Esophagus muscularis mucosa (tissue), 4 donors: ENCODE results near the gene RBM34. TPM values are rescaled to one million over a fixed set of nuclear protein-coding genes. Genes with fewer than 3 reads are reported as not detected.

ENCODE experiments used
- DNase-seq: peaks from one replicate; pipeline ENCODE4 v3.0.0-alpha.2; 2017; ENCODE audit errors: extremely low spot score
- H3K27ac ChIP-seq, 4 donors: fragments of 200-600 bp; sonication (generic); replicated peaks in 1 of 4; 1 replicate in 3 of 4; 2 replicates in 1 of 4; pipeline ENCODE4 v1.5.1; 2016 to 2019; ENCODE audit warnings: mild to moderate bottlenecking in 1 of 4
- H3K27me3 ChIP-seq, 4 donors: fragments of 200-600 bp; sonication (generic); one replicate each; pipeline versions ENCODE4 v1.5.1 to v1.6.0; 2016 to 2019
- H3K36me3 ChIP-seq, 4 donors: fragments of 200-600 bp; sonication (generic); one replicate each; pipeline ENCODE4 v1.5.1; 2016 to 2019
- H3K4me1 ChIP-seq, 4 donors: fragments of 200-600 bp; sonication (generic); one replicate each; pipeline ENCODE4 v1.5.1; 2016 to 2019
- H3K4me3 ChIP-seq, 4 donors: fragments of 200-600 bp; sonication (generic); 1 replicate in 2 of 4; 2 replicates in 2 of 4; pipeline ENCODE4 v1.5.1; 2016 to 2019; ENCODE audit warnings: mild to moderate bottlenecking in 4 of 4, moderate library complexity in 1 of 4
- H3K9me3 ChIP-seq, 4 donors: fragments of 200-600 bp; sonication (generic); 1 replicate in 3 of 4; 2 replicates in 1 of 4; pipeline ENCODE4 v1.5.1; 2016 to 2019
- CTCF ChIP-seq, 3 experiments: fragments of 200-600 bp in 2 of 3; fragments of 450-650 bp in 1 of 3; sonication (generic) in 2 of 3; IDR thresholded peaks; one replicate each; pipeline ENCODE4 v1.5.1; 2017 to 2019; ENCODE audit warnings: antibody characterized with exemption in 3 of 3, mild to moderate bottlenecking in 2 of 3, moderate library complexity in 1 of 3
- EP300 ChIP-seq: sonication (generic); formaldehyde crosslinking; IDR thresholded peaks from one replicate; pipeline ENCODE4 v1.6.1; 2017; ENCODE audit warnings: antibody characterized with exemption
- POLR2A ChIP-seq: fragments of 450-650 bp; IDR thresholded peaks from one replicate; pipeline ENCODE4 v1.6.1; 2017; ENCODE audit warnings: antibody characterized with exemption, moderate library complexity, mild to moderate bottlenecking, low read depth
- POLR2AphosphoS5 ChIP-seq, 2 donors: sonication (generic); formaldehyde crosslinking; IDR thresholded peaks; one replicate each; pipeline ENCODE4 v1.6.1; 2017; ENCODE audit warnings: antibody characterized with exemption in 2 of 2
- WGBS: methylation state at CpG from one replicate; pipeline ENCODE4 v1.1.5; 2018; 5-methylcytosine and 5-hydroxymethylcytosine counted together
- intact Hi-C: fragments of 100-400 bp; cut with DNase I; formaldehyde crosslinking; loops from one replicate; pipeline ENCODE4 v1.15.1; 2023
- total RNA-seq, 4 donors: library from RNA; depleted of rRNA; stranded (reverse); fragments of >200 nt; gene quantifications; one replicate each; pipeline versions ENCODE4 v1.1.0 to v1.2.1, GENCODE V29; 2016

Gene RBM34
- total RNA-seq, 4 donors from 2014 or later = 41.9 to 57.2 (median 53.4) TPM

- intact Hi-C loops = no loop called here
- Histone ChIP-seq H3K9me3 (no peaks in the 10 kb centered on the region), H3K27ac (no peak overlapping the region), H3K36me3 (peaks cover 51 to 99% (median 82%) of the 10 kb centered on the region in 4 donors), H3K4me1 (no peaks in the 10 kb centered on the region), H3K27me3 (no peaks in the 10 kb centered on the region), H3K4me3 (no peak overlapping the region)
- 61% methylated on average over 4 of the region's 4 CpGs for WGBS
- TF ChIP-seq CTCF (IDR thresholded peaks at IDR 0.05) (no peak), POLR2A (no peak), POLR2AphosphoS5 (IDR thresholded peaks at IDR 0.05) (no peak), EP300 (no peak)
- no peak for DNase-seq
Observed at GRCh38 chr1:235136111-235136510, 24.9 kb downstream of the RBM34 start.

- H3K4me1 ChIP-seq = peaks cover 0 to 3% (median 1%) of the 10 kb centered on the region in 4 donors
- no peak overlapping the region for H3K4me3 ChIP-seq
- no peaks in the 10 kb centered on the region for H3K27me3 ChIP-seq
- 96% methylated on average over 12 of the region's 12 CpGs for WGBS
- intact Hi-C loops = no loop called here
- no peak overlapping the region for H3K27ac ChIP-seq
- no peaks in the 10 kb centered on the region for H3K9me3 ChIP-seq
- peaks cover 43 to 84% (median 63%) of the 10 kb centered on the region in 4 donors for H3K36me3 ChIP-seq
- TF ChIP-seq CTCF (IDR thresholded peaks at IDR 0.05) (no peak), EP300 (no peak), POLR2A (no peak), POLR2AphosphoS5 (IDR thresholded peaks at IDR 0.05) (no peak)
- peak; percentile 66 for DNase-seq
Observed at GRCh38 chr1:235134171-235134570, 26.9 kb downstream of the RBM34 start.

GRCh38 chr1:235133086-235133485, 28.0 kb downstream of the RBM34 start:
- peak; percentile 45 for DNase-seq
- intact Hi-C loops = no loop called here
- Histone ChIP-seq H3K27ac (no peak overlapping the region), H3K4me3 (no peak overlapping the region), H3K9me3 (no peaks in the 10 kb centered on the region), H3K27me3 (no peaks in the 10 kb centered on the region), H3K36me3 (peaks cover 43 to 74% (median 55%) of the 10 kb centered on the region in 4 donors), H3K4me1 (peaks cover 0 to 5% (median 2%) of the 10 kb centered on the region in 4 donors)
- 97% methylated on average over 3 of the region's 3 CpGs for WGBS
- TF ChIP-seq POLR2A = no peak

- no peak for DNase-seq
- Histone ChIP-seq H3K4me3 (no peak overlapping the region), H3K9me3 (no peaks in the 10 kb centered on the region), H3K27me3 (no peaks in the 10 kb centered on the region), H3K27ac (no peak overlapping the region), H3K4me1 (peaks cover 6 to 13% (median 8%) of the 10 kb centered on the region in 4 donors), H3K36me3 (peaks cover 34 to 63% (median 45%) of the 10 kb centered on the region in 4 donors)
- intact Hi-C loops = no loop called here
- WGBS = 90% methylated on average over 6 of the region's 6 CpGs
- TF ChIP-seq POLR2AphosphoS5 (IDR thresholded peaks at IDR 0.05) = no peak
- no peak for TF ChIP-seq POLR2A
- no peak for TF ChIP-seq EP300
- TF ChIP-seq CTCF (IDR thresholded peaks at IDR 0.05) = no peak
Observed at GRCh38 chr1:235131961-235132360, 29.1 kb downstream of the RBM34 start.

GRCh38 chr1:235130766-235131270, 30.2 kb downstream of the RBM34 start:
- Histone ChIP-seq H3K4me3 (no peak overlapping the region), H3K27ac (no peak overlapping the region), H3K36me3 (peaks cover 27 to 57% (median 39%) of the 10 kb centered on the region in 4 donors), H3K9me3 (no peaks in the 10 kb centered on the region), H3K4me1 (peaks cover 15 to 24% (median 20%) of the 10 kb centered on the region in 4 donors), H3K27me3 (no peaks in the 10 kb centered on the region)
- 83% methylated on average over 7 of the region's 7 CpGs for WGBS
- peak; percentile 53 for DNase-seq
- intact Hi-C loops = no loop called here
- TF ChIP-seq CTCF (IDR thresholded peaks at IDR 0.05) = no peak
